ENCODE results near the gene BRD4. TPM values are rescaled to one million over a fixed set of nuclear protein-coding genes. Genes with fewer than 3 reads are reported as not detected.

The BRD4 gene
- total and polyA plus RNA-seq, 2 donors (not counting 3 experiments of a cell fraction or from before 2014, with no cell fraction given): 14.9 to 125 TPM

GRCh38 chr19:15371786-15372380, 39.5 kb upstream of the BRD4 start:
- no TSS peak for BruUV-seq (replicated peaks)
- TF ChIP-seq MYC (IDR thresholded peaks at IDR 0.05; ENCODE audit: low read depth, low read length) (no peak), EZH2 (IDR thresholded peaks at IDR 0.05; ENCODE audit: borderline replicate concordance, low read depth, low read length, severe bottlenecking) (no peak), CTCF (IDR thresholded peaks at IDR 0.05; ENCODE audit: extremely low read depth in 1 of 2, insufficient read depth in 1 of 2, low read depth in 1 of 2, low read length in 2 of 2) (no peak), POLR2A (IDR thresholded peaks at IDR 0.05; ENCODE audit: low read depth, low read length) (no peak), GATA2 (IDR thresholded peaks at IDR 0.05; ENCODE audit: insufficient read depth, insufficient read length, low read depth, low read length) (no peak), FOS (IDR thresholded peaks at IDR 0.05; ENCODE audit: borderline replicate concordance, insufficient read depth, low read length) (no peak), JUN (IDR thresholded peaks at IDR 0.05; ENCODE audit: borderline replicate concordance, insufficient read depth, insufficient read length, low read depth) (no peak), MAX (IDR thresholded peaks at IDR 0.05; ENCODE audit: insufficient read depth, insufficient read length) (no peak), POLR2AphosphoS5 (IDR thresholded peaks at IDR 0.05; ENCODE audit: insufficient read depth, low read depth, low read length) (no peak)
- no peak overlapping the region for H3K4me2 ChIP-seq (ENCODE audit: insufficient read depth, low read length)
- no peak overlapping the region for H3K27ac ChIP-seq (ENCODE audit: insufficient read depth, low read depth, low read length)
- intact Hi-C loops (cut with micrococcal nuclease) (no loop called here), dilution Hi-C loops (cut with MboI; ENCODE audit: extremely low pct_ligation_motif_present, low sequenced_read_pairs) (no loop called here)
- no peak overlapping the region for H2AFZ ChIP-seq (ENCODE audit: low read depth, low read length)
- no peak overlapping the region for H3K4me3 ChIP-seq (replicated peaks in 1 of 3; ENCODE audit: insufficient read depth in 1 of 3, low read depth in 1 of 3, low read length in 3 of 3)
- no peaks in the 10 kb centered on the region for H4K20me1 ChIP-seq (replicated peaks; ENCODE audit: control insufficient read depth, extremely low read depth, insufficient read depth, low read length)
- no peaks in the 10 kb centered on the region for H3K9me3 ChIP-seq (replicated peaks; ENCODE audit: control insufficient read depth, insufficient read depth, low read length)
- H3K9ac ChIP-seq (replicated peaks; ENCODE audit: extremely low read depth, insufficient read depth, low read length): no peak overlapping the region
- H3K4me1 ChIP-seq (ENCODE audit: control insufficient read depth, extremely low read depth, insufficient read depth, low read length): peaks cover 5% of the 10 kb centered on the region
- H3K27me3 ChIP-seq (ENCODE audit: control insufficient read depth in 2 of 2, insufficient read depth in 2 of 2, low read length in 2 of 2): no peaks in the 10 kb centered on the region
- DNase-seq (ENCODE audit: low read depth, low spot score): no peak
- no peak for FAIRE-seq
- ChIA-PET CTCF (no interaction called here), POLR2A (no interaction called here)
- peaks cover 25 to 44% of the 10 kb centered on the region in 2 experiments for H3K36me3 ChIP-seq (ENCODE audit: control insufficient read depth in 2 of 2, extremely low read depth in 1 of 2, insufficient read depth in 2 of 2, low read length in 2 of 2)
- no peaks in the 10 kb centered on the region for H3K9me1 ChIP-seq (replicated peaks; ENCODE audit: control insufficient read depth, extremely low read depth, insufficient read depth, low read length)
- H3K79me2 ChIP-seq (ENCODE audit: control insufficient read depth, insufficient read depth, low read length): peaks cover 40% of the 10 kb centered on the region
